Effector memory CD4-positive, alpha-beta T cell (primary cell): ENCODE results near the gene SH3RF1.

Source experiments
- DNase-seq, 3 donors: peaks; one replicate each; pipeline ENCODE4 v3.0.0-alpha.2; 2020
- H3K27ac ChIP-seq: 2 replicates; pipeline ENCODE4 v1.7.0; 2013; ENCODE audit warnings: mild to moderate bottlenecking, low read length, moderate library complexity; ENCODE audit not compliant: insufficient read depth, poor library complexity, severe bottlenecking
- H3K27me3 ChIP-seq: replicated peaks from 2 replicates; pipeline ENCODE4 v1.7.0; 2013; ENCODE audit warnings: mild to moderate bottlenecking, low read length; ENCODE audit not compliant: insufficient read depth, control insufficient read depth, poor library complexity, severe bottlenecking
- H3K36me3 ChIP-seq: 2 replicates; pipeline ENCODE4 v1.7.0; 2013; ENCODE audit warnings: mild to moderate bottlenecking, low read length, moderate library complexity; ENCODE audit not compliant: control insufficient read depth, insufficient read depth
- H3K4me1 ChIP-seq: 2 replicates; pipeline ENCODE4 v1.7.0; 2013; ENCODE audit warnings: low read length, mild to moderate bottlenecking; ENCODE audit not compliant: control insufficient read depth, insufficient read depth, poor library complexity, severe bottlenecking
- H3K4me3 ChIP-seq: 2 replicates; pipeline ENCODE4 v1.7.0; 2013; ENCODE audit warnings: low read length, low read depth, mild to moderate bottlenecking; ENCODE audit not compliant: insufficient read depth, poor library complexity, severe bottlenecking
- H3K9me3 ChIP-seq: 2 replicates; pipeline ENCODE4 v1.7.0; 2013; ENCODE audit warnings: mild to moderate bottlenecking, low read length, moderate library complexity; ENCODE audit not compliant: control insufficient read depth

The SH3RF1 gene

DNA sequence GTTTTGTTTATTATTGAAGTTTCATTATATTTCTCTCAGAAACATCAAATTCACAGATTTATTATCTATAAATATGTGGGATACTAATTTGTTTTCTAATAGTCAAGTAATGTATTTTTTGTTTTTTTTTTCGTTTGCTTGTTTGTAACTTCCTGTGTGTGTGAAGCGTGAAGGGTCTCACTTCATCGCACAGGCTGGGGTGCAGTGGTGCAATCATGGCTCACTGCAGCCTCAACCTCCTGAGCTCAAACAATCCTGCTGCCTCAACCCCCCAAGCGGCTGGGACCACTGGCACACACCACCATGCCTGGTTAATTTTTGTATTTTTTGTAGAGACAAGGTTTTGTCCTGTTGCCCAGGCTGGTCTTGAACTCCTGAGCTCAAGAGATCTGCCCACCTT, 55.1 kb downstream of the SH3RF1 start:
- no peaks in the 10 kb centered on the region for H3K36me3 ChIP-seq
- H3K27me3 ChIP-seq = peaks cover 3% of the 10 kb centered on the region
- no peak overlapping the region for H3K27ac ChIP-seq

DNA sequence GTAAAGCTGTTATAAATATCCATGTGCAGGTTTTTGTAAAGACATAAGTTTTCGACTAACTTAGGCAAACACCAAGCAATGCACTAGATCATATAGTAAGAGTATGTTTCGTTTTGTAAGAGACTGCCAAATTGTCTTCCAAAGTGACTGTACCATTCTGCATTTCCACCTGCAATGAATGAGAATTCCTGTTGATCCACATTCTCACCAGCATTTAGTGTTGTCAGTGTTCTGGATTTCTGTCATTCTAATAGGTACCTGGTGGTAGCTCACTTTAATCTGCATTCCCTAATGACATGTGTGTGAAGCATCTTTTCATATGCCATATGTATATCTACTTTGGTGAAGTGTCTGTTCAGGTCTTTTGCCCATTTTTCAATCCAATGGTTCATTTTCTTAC, 57.8 kb downstream of the SH3RF1 start:
- H3K27ac ChIP-seq = no peak overlapping the region
- no peaks in the 10 kb centered on the region for H3K9me3 ChIP-seq
- no peak overlapping the region for H3K4me3 ChIP-seq
- DNase-seq = no peak
- peaks cover 3% of the 10 kb centered on the region for H3K27me3 ChIP-seq
- no peaks in the 10 kb centered on the region for H3K36me3 ChIP-seq
- H3K4me1 ChIP-seq = no peaks in the 10 kb centered on the region

More for the DNA sequence above, 55.1 kb downstream of the SH3RF1 start:
- Histone ChIP-seq H3K4me1 (no peaks in the 10 kb centered on the region), H3K4me3 (no peak overlapping the region), H3K9me3 (no peaks in the 10 kb centered on the region)
- no peak for DNase-seq

GRCh38 chr4:169210504-169211118, 60.1 kb downstream of the SH3RF1 start:
- Histone ChIP-seq H3K36me3 (no peaks in the 10 kb centered on the region), H3K4me1 (no peaks in the 10 kb centered on the region), H3K9me3 (no peaks in the 10 kb centered on the region), H3K27me3 (no peaks in the 10 kb centered on the region), H3K27ac (no peak overlapping the region), H3K4me3 (no peak overlapping the region)
- no peak for DNase-seq

- no peak overlapping the region for H3K27ac ChIP-seq
Measured at GRCh38 chr4:169209388-169209883, 61.3 kb downstream of the SH3RF1 start.

GRCh38 chr4:169208516-169208915, 62.2 kb downstream of the SH3RF1 start:
- DNase-seq = no peak
- H3K4me1 ChIP-seq = no peaks in the 10 kb centered on the region
- no peaks in the 10 kb centered on the region for H3K27me3 ChIP-seq
- no peaks in the 10 kb centered on the region for H3K36me3 ChIP-seq
- no peak overlapping the region for H3K4me3 ChIP-seq
- H3K27ac ChIP-seq = no peak overlapping the region
- no peaks in the 10 kb centered on the region for H3K9me3 ChIP-seq

More at GRCh38 chr4:169209388-169209883, 61.3 kb downstream of the SH3RF1 start:
- Histone ChIP-seq H3K27me3 (no peaks in the 10 kb centered on the region), H3K9me3 (no peaks in the 10 kb centered on the region), H3K4me1 (no peaks in the 10 kb centered on the region), H3K36me3 (no peaks in the 10 kb centered on the region), H3K4me3 (no peak overlapping the region)
- DNase-seq = no peak

GRCh38 chr4:169208090-169208455, 62.7 kb downstream of the SH3RF1 start:
- Histone ChIP-seq H3K9me3 (no peaks in the 10 kb centered on the region), H3K27me3 (no peaks in the 10 kb centered on the region), H3K36me3 (no peaks in the 10 kb centered on the region), H3K27ac (no peak overlapping the region), H3K4me3 (no peak overlapping the region), H3K4me1 (no peaks in the 10 kb centered on the region)
- no peak for DNase-seq

- DNase-seq = no peak
- no peaks in the 10 kb centered on the region for H3K27me3 ChIP-seq
- no peaks in the 10 kb centered on the region for H3K9me3 ChIP-seq
- no peak overlapping the region for H3K4me3 ChIP-seq
- no peak overlapping the region for H3K27ac ChIP-seq
- H3K4me1 ChIP-seq = no peaks in the 10 kb centered on the region
- no peaks in the 10 kb centered on the region for H3K36me3 ChIP-seq
Measured at GRCh38 chr4:169207436-169208089, 63.2 kb downstream of the SH3RF1 start.

DNA sequence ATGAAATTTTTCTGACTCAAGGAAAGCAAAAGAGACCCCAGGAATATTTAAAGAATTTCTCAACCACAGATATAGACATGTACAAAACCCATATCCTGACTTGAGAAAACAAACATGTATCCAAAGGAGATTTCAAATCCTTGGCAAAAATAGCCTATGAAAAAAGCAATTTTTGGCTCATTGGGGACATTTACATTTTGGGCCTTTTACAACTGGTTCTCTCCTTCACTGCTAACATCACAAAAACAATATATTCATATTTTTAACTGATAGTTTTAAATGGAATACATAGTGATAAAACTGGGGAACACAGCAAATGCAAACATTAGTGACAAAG, 65.0 kb downstream of the SH3RF1 start:
- no peak overlapping the region for H3K4me3 ChIP-seq
- H3K27ac ChIP-seq = no peak overlapping the region
- no peaks in the 10 kb centered on the region for H3K36me3 ChIP-seq
- H3K27me3 ChIP-seq = no peaks in the 10 kb centered on the region
- H3K9me3 ChIP-seq = no peaks in the 10 kb centered on the region
- H3K4me1 ChIP-seq = no peaks in the 10 kb centered on the region
- no peak for DNase-seq

DNA sequence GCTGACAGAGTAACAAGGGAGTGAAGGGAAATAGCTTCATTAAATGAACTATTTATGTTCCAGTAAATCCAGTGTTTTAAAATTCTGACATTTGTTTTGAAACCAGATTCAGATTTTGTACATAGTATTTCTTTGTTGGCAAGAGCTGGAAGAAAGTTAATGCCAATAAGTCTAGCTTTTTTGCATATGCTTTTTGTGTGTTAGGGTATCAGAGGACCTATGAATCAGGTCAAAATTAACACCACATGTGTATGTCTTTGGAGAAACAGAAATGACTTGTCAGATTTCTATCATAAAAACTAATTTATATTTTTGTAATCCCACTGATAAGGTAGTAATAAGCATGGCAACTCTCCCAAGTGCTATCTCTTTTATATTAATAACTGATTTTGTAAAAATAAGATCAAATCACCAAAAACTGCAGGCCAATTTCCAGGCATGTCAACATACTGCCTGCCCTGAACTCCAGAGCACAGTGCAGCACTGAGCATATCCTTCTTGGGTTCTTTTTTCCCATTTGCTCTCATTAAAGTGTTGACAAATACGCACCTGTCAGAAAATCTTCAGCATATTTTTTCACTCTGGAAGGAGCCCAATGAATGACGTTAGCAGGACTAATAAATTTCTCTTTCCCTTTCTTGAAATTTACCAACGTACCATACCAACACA, 65.5 kb downstream of the SH3RF1 start:
- no peaks in the 10 kb centered on the region for H3K9me3 ChIP-seq
- no peak overlapping the region for H3K4me3 ChIP-seq
- no peak for DNase-seq
- no peaks in the 10 kb centered on the region for H3K4me1 ChIP-seq
- no peak overlapping the region for H3K27ac ChIP-seq
- H3K36me3 ChIP-seq = no peaks in the 10 kb centered on the region
- no peaks in the 10 kb centered on the region for H3K27me3 ChIP-seq

- Histone ChIP-seq H3K4me1 (no peaks in the 10 kb centered on the region), H3K27ac (no peak overlapping the region)
Measured at GRCh38 chr4:169203891-169204290, 66.9 kb downstream of the SH3RF1 start.

More at GRCh38 chr4:169203891-169204290, 66.9 kb downstream of the SH3RF1 start:
- no peaks in the 10 kb centered on the region for H3K36me3 ChIP-seq
- H3K4me3 ChIP-seq = no peak overlapping the region
- H3K9me3 ChIP-seq = no peaks in the 10 kb centered on the region
- H3K27me3 ChIP-seq = no peaks in the 10 kb centered on the region
- DNase-seq = no peak
